ENCODE data around the gene STARD6. TPM values are rescaled to one million over a fixed set of nuclear protein-coding genes. Genes with fewer than 3 reads are reported as not detected.

STARD6 gene
- total and polyA plus RNA-seq, 10 of the 15 experiments (the other 5 are each of a cell fraction or from before 2014, with no cell fraction given): 0.10 to 0.84 (median 0.34) TPM; not detected in 3

- SMC1A ChIA-PET (ENCODE audit: uncharacterized antibody, unreplicated experiment): interaction anchor here (0.8 to 6.6 kb wide), 11 partner anchors 13 to 74 kb away, joined by 3 to 54 read pairs (median 3); no protein-coding TSS in a partner anchor
- POLR2A ChIA-PET: interaction anchor here (0.5 to 2.9 kb wide), 7 partner anchors 14 to 75 kb away, joined by 3 to 16 read pairs (median 3); partner anchors contain the start of gene POLI
- in situ Hi-C loops (cut with MboI) (no loop called here), intact Hi-C loops (cut with micrococcal nuclease; ENCODE audit: unreplicated experiment) (loop anchor here (2.0 kb wide), 2 partner anchors 16 to 136 kb away; partner anchors contain the start of gene POLI)
- no TSS peak for BruUV-seq (replicated peaks)
- Histone ChIP-seq H2AFZ (ENCODE audit: control insufficient read depth, low read depth, low read length) (peak overlapping the region; percentile 44), H3K4me1 (ENCODE audit: control insufficient read depth, insufficient read depth, low read length) (peaks cover 28% of the 10 kb centered on the region), H3K4me2 (ENCODE audit: control insufficient read depth, insufficient read depth) (peak overlapping the region; percentile 83), H3K27me3 (replicated peaks in 1 of 2; ENCODE audit: control insufficient read depth in 2 of 2, insufficient read depth in 2 of 2, low read length in 1 of 2) (no peaks in the 10 kb centered on the region), H3K79me2 (ENCODE audit: control insufficient read depth, insufficient read depth, low read length) (no peaks in the 10 kb centered on the region), H3K9me3 (replicated peaks; ENCODE audit: control insufficient read depth, insufficient read depth, low read length) (peaks cover 2% of the 10 kb centered on the region; the same call in 2 of the 3 replicates), H3K36me3 (ENCODE audit: control insufficient read depth in 2 of 2, insufficient read depth in 2 of 2, low read length in 1 of 2) (peaks cover 0 to 18% of the 10 kb centered on the region in 2 experiments; a peak in 1 of 4 replicates), H3K4me3 (peak overlapping the region; percentile 6; the same call in 1 of the 2 replicates), H3K27ac (ENCODE audit: control insufficient read depth, insufficient read depth) (peak overlapping the region; percentile 72), H4K20me1 (ENCODE audit: control insufficient read depth, insufficient read depth) (no peaks in the 10 kb centered on the region), H3K9ac (ENCODE audit: control insufficient read depth, insufficient read depth, low read length) (peak overlapping the region; percentile 40; the same call in 1 of the 2 replicates)
- 0 out of 2 replicates have a peak, but pooled peaks have one; percentile 63 for TF ChIP-seq YY1 (IDR thresholded peaks at IDR 0.05; ENCODE audit: low read depth, low read length)
- no peak for TF ChIP-seq RUNX3 (IDR thresholded peaks at IDR 0.05; ENCODE audit: low read length)
- ATAC-seq: peak; percentile 60
- WGBS (ENCODE audit: insufficient coverage, insufficient replicate concordance, low lambda C conversion rate, missing lambda C conversion rate): 27% methylated on average over 3 of the region's 3 CpGs
- RAD21 ChIA-PET (ENCODE audit: unreplicated experiment): interaction anchor here (0.6 to 4.5 kb wide), 6 partner anchors 14 to 111 kb away, joined by 3 to 36 read pairs (median 6); partner anchors contain the start of genes MBD2 and POLI
- DNase-seq (ENCODE audit: low read depth, low spot score): no peak
- FAIRE-seq: no peak
- CTCF ChIA-PET: interaction anchor here (0.8 to 3.4 kb wide), 6 partner anchors 10 to 76 kb away, joined by 3 to 38 read pairs (median 7); partner anchors contain the start of gene POLI
Observed at GRCh38 chr18:54284535-54284934, 73.1 kb downstream of the STARD6 start.

GRCh38 chr18:54280220-54280569, 77.5 kb downstream of the STARD6 start:
- Histone ChIP-seq H3K9me3 (replicated peaks; ENCODE audit: control insufficient read depth, insufficient read depth, low read length) (no peaks in the 10 kb centered on the region; the same call in 1 of the 3 replicates), H3K4me1 (ENCODE audit: control insufficient read depth, insufficient read depth, low read length) (peaks cover 31% of the 10 kb centered on the region), H3K9ac (ENCODE audit: control insufficient read depth, insufficient read depth, low read length) (no peak overlapping the region), H2AFZ (ENCODE audit: control insufficient read depth, low read depth, low read length) (no peak overlapping the region), H3K4me3 (no peak overlapping the region), H4K20me1 (ENCODE audit: control insufficient read depth, insufficient read depth) (no peaks in the 10 kb centered on the region), H3K27ac (ENCODE audit: control insufficient read depth, insufficient read depth) (no peak overlapping the region), H3K79me2 (ENCODE audit: control insufficient read depth, insufficient read depth, low read length) (no peaks in the 10 kb centered on the region), H3K36me3 (ENCODE audit: control insufficient read depth in 2 of 2, insufficient read depth in 2 of 2, low read length in 1 of 2) (peaks cover 0 to 14% of the 10 kb centered on the region in 2 experiments; a peak in 2 of 4 replicates), H3K4me2 (ENCODE audit: control insufficient read depth, insufficient read depth) (no peak overlapping the region), H3K27me3 (replicated peaks in 1 of 2; ENCODE audit: control insufficient read depth in 2 of 2, insufficient read depth in 2 of 2, low read length in 1 of 2) (no peaks in the 10 kb centered on the region)
- ChIA-PET POLR2A (no interaction called here), SMC1A (ENCODE audit: uncharacterized antibody, unreplicated experiment) (interaction anchor here (1.0 to 2.6 kb wide), 4 partner anchors 10 to 161 kb away, joined by 3 to 13 read pairs (median 4); partner anchors contain the start of genes MBD2 and POLI), CTCF (interaction anchor here (0.7 to 1.6 kb wide), 3 partner anchors 9 to 95 kb away, joined by 3 to 10 read pairs (median 3); partner anchors contain the start of gene MBD2), RAD21 (ENCODE audit: unreplicated experiment) (interaction anchor here (0.8 kb wide), 1 partner anchor 59 kb away, joined by 3 read pairs; no protein-coding TSS in a partner anchor)
- ATAC-seq (no peak), DNase-seq (ENCODE audit: low read depth, low spot score) (no peak), FAIRE-seq (no peak)
- BruUV-seq (replicated peaks): no TSS peak
- in situ Hi-C loops (cut with MboI): no loop called here
- intact Hi-C loops (cut with micrococcal nuclease; ENCODE audit: unreplicated experiment): no loop called here
- TF ChIP-seq TCF12 (IDR thresholded peaks at IDR 0.05; ENCODE audit: low read depth, low read length) (no peak), GABPA (IDR thresholded peaks at IDR 0.05; ENCODE audit: low read depth) (no peak), SP1 (IDR thresholded peaks at IDR 0.05; ENCODE audit: low read depth, low read length) (no peak), RCOR1 (conservative IDR thresholded peaks at IDR 0.05; ENCODE audit: low read depth, low read length) (no peak), ZNF217 (IDR thresholded peaks at IDR 0.05) (no peak), KAT2A (conservative IDR thresholded peaks at IDR 0.05; ENCODE audit: control insufficient read depth, low read depth, low read length) (no peak), EGR1 (IDR thresholded peaks at IDR 0.05; ENCODE audit: borderline replicate concordance in 1 of 2, low read depth in 2 of 2, low read length in 2 of 2) (no peak), BCL3 (IDR thresholded peaks at IDR 0.05; ENCODE audit: borderline replicate concordance, insufficient read depth, low read depth, low read length, poor library complexity, severe bottlenecking) (no peak), SREBF2 (IDR thresholded peaks at IDR 0.05; ENCODE audit: low read length) (no peak), SKIL (IDR thresholded peaks at IDR 0.05; ENCODE audit: low read depth, poor library complexity, severe bottlenecking) (no peak), HDAC2 (IDR thresholded peaks at IDR 0.05) (no peak), CBX5 (IDR thresholded peaks at IDR 0.05; ENCODE audit: low read depth) (no peak), WRNIP1 (IDR thresholded peaks at IDR 0.05; ENCODE audit: borderline replicate concordance, low read depth, low read length) (no peak)

Measured in GM12878 (cell line).